ENCODE data around the gene CEP72.

GRCh38 chr5:636951-637350, 24.8 kb downstream of the CEP72 start:
- TF ChIP-seq POLR2A (IDR thresholded peaks at IDR 0.05; ENCODE audit: low read length) (no peak), GATA1 (IDR thresholded peaks at IDR 0.05; ENCODE audit: low read depth, low read length) (no peak)
